LNCAP (cell line): ENCODE measurements around the gene POU3F3.

ENCODE experiments used
- TF ChIP-seq, protein P1 (sequence below): fragments of 450-650 bp; IDR thresholded peaks from 2 replicates; pipeline ENCODE4 v1.5.1; 2017; ENCODE audit warnings: mild to moderate bottlenecking

Gene POU3F3

DNA sequence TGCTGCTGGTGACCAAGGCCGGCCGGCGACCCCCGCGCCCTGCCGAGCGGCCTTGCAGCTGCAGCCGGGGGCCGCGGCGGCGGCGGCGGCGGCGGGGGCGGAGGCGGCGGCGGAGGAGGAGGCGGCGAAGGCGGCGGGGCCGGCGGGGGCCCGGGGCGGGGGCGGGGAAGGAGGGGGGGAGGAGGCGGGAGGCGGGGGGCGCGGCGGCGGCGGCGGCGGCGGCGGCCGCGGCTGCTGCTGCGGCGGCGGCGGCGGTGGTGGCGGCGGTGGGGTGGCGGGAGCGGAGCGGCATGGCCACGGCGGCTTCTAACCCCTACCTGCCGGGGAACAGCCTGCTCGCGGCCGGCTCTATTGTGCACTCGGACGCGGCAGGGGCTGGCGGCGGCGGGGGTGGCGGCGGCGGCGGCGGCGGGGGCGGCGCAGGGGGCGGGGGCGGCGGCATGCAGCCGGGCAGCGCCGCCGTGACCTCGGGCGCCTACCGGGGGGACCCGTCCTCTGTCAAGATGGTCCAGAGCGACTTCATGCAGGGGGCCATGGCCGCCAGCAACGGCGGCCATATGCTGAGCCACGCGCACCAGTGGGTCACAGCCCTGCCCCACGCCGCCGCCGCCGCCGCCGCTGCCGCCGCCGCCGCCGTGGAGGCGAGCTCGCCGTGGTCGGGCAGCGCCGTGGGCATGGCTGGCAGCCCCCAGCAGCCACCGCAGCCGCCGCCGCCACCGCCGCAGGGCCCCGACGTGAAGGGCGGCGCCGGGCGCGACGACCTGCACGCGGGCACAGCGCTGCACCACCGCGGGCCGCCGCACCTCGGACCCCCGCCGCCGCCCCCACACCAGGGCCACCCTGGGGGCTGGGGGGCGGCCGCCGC, 1.5 kb downstream of the POU3F3 start:
- TF ChIP-seq, protein P1, sequence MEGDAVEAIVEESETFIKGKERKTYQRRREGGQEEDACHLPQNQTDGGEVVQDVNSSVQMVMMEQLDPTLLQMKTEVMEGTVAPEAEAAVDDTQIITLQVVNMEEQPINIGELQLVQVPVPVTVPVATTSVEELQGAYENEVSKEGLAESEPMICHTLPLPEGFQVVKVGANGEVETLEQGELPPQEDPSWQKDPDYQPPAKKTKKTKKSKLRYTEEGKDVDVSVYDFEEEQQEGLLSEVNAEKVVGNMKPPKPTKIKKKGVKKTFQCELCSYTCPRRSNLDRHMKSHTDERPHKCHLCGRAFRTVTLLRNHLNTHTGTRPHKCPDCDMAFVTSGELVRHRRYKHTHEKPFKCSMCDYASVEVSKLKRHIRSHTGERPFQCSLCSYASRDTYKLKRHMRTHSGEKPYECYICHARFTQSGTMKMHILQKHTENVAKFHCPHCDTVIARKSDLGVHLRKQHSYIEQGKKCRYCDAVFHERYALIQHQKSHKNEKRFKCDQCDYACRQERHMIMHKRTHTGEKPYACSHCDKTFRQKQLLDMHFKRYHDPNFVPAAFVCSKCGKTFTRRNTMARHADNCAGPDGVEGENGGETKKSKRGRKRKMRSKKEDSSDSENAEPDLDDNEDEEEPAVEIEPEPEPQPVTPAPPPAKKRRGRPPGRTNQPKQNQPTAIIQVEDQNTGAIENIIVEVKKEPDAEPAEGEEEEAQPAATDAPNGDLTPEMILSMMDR = no peak

DNA sequence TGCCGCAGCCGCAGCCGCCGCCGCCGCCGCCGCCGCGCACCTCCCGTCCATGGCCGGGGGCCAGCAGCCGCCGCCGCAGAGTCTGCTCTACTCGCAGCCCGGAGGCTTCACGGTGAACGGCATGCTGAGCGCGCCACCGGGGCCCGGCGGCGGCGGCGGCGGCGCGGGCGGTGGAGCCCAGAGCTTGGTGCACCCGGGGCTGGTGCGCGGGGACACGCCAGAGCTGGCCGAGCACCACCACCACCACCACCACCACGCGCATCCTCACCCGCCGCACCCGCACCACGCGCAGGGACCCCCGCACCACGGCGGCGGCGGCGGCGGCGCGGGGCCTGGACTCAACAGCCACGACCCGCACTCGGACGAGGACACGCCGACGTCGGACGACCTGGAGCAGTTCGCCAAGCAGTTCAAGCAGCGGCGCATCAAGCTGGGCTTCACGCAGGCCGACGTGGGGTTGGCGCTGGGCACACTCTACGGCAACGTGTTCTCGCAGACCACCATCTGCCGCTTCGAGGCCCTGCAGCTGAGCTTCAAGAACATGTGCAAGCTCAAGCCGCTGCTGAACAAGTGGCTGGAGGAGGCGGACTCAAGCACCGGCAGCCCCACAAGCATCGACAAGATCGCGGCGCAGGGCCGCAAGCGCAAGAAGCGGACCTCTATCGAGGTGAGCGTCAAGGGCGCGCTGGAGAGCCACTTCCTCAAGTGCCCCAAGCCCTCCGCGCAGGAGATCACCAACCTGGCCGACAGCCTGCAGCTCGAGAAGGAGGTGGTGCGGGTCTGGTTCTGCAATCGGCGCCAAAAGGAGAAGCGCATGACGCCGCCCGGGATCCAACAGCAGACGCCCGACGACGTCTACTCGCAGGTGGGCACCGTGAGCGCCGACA, 2.4 kb downstream of the POU3F3 start:
- TF ChIP-seq, protein P1 = no peak

DNA sequence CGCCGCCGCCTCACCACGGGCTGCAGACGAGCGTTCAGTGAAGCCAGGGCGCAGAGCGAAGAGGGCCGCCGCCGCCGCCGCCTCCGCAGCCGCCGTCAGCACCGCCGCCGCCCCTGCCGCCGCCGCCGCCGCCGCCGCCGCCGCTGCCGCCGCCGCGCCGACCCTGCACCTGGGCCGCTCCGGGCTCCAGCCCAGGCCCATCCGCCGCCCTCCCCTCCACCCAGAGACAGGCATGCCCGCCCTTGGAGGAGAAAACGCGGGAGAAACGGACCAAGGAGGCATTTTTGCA, 3.0 kb downstream of the POU3F3 start:
- TF ChIP-seq, protein P1 = no peak

DNA sequence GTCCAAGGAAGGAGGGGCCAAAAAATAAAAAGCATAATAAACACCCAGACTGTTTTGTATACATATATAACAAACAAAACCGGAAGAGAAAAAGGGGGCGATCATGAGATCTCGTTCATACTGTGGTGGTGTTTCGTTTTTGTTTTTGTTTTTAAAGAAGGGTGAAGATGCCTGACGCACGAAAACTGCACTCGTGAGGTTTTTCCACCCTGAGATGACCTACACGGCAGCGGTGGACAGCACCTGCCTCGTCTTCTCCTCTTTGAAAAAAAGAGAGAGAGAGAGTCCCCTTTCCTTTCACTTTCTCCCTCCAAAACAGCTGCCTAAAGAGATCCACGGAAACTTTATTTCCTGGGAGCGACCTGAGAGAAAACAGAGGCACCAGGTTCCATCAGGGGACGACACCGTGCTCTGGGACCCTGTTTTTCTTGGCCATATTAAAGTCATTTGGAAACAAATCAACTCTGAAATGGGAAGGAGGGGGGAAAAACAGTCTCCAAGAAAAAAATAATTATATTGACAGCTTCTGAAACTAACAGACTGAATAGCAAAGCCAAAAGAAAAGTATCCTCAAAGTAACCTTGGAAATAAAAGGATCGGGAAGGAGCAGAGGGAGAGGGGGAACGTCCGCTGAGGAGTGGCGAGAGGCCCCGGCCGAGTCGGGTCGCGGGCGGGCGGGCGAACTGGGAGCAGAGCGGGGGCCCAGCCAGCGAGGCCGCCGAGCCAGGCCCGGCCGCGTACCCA, 3.5 kb downstream of the POU3F3 start:
- TF ChIP-seq, protein P1 = no peak

DNA sequence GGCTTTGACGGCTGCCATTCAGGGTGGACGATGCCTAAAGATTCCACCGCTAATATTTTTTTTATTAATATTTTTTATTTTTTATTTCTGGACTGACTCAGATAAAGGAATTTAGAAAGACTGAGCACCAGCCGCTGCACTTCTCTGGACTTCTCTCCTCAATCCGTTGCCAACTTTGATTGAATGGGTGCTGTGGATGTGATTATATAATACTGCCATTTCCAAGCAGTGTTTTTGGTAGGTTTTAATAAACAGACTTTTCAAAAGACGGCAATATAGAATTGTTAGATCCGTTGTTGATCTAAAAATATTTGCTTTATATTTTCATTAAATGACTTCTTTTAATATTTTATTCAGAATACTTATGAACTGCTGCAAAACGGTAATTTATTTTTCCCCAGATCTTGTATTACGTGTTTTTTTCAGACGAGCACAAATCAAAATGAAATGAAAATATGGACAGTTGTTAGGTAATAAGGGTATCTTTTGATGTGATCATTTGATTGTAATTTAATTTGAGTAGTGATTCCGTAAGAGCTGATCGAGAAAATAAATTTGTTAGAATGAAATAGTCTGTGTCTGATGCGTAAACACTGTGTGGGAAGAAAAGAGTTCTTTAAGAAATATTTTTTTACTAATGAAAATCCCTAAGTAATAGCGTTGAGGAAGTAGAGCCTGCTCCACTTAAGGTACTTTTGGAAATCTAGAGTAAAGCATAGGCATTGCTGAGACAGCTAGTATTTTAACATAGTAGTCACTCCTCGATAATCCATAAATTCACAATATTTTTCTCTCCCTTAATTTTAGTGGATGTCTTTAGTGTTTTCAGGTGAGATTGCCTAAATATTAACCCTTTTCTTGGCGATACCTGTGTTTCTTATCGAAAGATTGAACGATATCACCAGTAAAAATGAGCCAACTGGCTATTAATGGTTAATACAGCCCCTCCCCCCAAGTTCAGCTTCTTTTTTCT, 4.4 kb downstream of the POU3F3 start:
- TF ChIP-seq, protein P1 = no peak

DNA sequence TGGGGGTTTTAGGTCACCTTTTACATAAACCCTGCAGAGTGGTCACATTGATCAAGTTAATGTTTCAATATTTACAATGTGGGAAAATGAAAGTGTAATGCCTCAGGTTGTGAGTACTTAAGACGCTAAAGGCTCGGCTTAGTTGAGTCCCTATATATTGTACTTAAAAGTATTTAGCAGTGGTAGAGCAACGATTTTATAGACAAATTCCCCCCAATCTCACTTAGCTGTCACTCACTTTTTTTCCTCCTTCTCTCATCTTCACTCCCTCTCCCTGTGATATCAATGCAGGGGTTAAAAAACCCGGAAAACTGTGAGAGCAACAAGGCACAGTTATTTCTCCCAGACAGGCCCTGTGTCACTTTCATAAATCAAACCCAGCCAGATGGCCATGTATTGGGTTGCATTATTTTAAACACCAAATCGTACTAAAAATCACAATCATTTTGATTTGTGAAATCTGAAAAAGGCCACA, 5.4 kb downstream of the POU3F3 start:
- TF ChIP-seq, protein P1 = no peak
